DMS114 treated with DMSO at 0.1 percent for 48 hours (cell line): ENCODE measurements around the gene GUCY1A2.

Experiments
- DNase-seq: peaks from one replicate; lab custom pipeline; 2025; ENCODE audit not compliant: unreplicated experiment; lab: John Stamatoyannopoulos, UW

Gene GUCY1A2

GRCh38 chr11:106679181-106679580, 339.1 kb downstream of the GUCY1A2 start:
- no peak for DNase-seq

- DNase-seq, result no peak
These were observed 348.2 kb downstream of the GUCY1A2 start for GRCh38 chr11:106670069-106670468.

GRCh38 chr11:106668147-106668546, 350.1 kb downstream of the GUCY1A2 start:
- no peak for DNase-seq

GRCh38 chr11:106656646-106657045, 361.6 kb downstream of the GUCY1A2 start:
- no peak for DNase-seq

GRCh38 chr11:106644824-106645223, 373.5 kb downstream of the GUCY1A2 start:
- DNase-seq, result no peak

GRCh38 chr11:106642331-106642730, 375.9 kb downstream of the GUCY1A2 start:
- no peak for DNase-seq

- no peak for DNase-seq
These were observed 386.0 kb downstream of the GUCY1A2 start for GRCh38 chr11:106632283-106632682.

GRCh38 chr11:106627694-106628093, 390.6 kb downstream of the GUCY1A2 start:
- DNase-seq, result no peak

- no peak for DNase-seq
These were observed 392.7 kb downstream of the GUCY1A2 start for GRCh38 chr11:106625566-106625965.

GRCh38 chr11:106624377-106624776, 393.9 kb downstream of the GUCY1A2 start:
- DNase-seq, result no peak
